Stomach (tissue), 9 donors: Measurements from ENCODE around the gene PDCD2L. TPM values are rescaled to one million over a fixed set of nuclear protein-coding genes. Genes with fewer than 3 reads are reported as not detected.

Experiments
- DNase-seq, 2 donors: peaks; one replicate each; pipeline versions ENCODE4 v3.0.0 to v3.0.0-alpha.2; 2013 to 2019
- H3K27ac ChIP-seq, 5 donors: fragments of 200-600 bp in 4 of 5; sonication (generic) in 4 of 5; one replicate each; pipeline ENCODE4 v1.5.1; 2013 to 2019; ENCODE audit warnings: mild to moderate bottlenecking in 1 of 5, moderate library complexity in 1 of 5
- H3K27me3 ChIP-seq, 3 donors: fragments of 200-600 bp; sonication (generic); one replicate each; pipeline ENCODE4 v1.5.1; 2017 to 2019; ENCODE audit warnings: mixed run types in 1 of 3
- H3K36me3 ChIP-seq, 4 donors: fragments of 200-600 bp; sonication (generic); 1 replicate in 3 of 4; 2 replicates in 1 of 4; pipeline ENCODE4 v1.5.1; 2016 to 2019
- H3K4me1 ChIP-seq, 4 donors: fragments of 200-600 bp; sonication (generic); one replicate each; pipeline ENCODE4 v1.5.1; 2016 to 2019
- H3K4me3 ChIP-seq, 4 donors: fragments of 200-600 bp; sonication (generic) in 3 of 4; one replicate each; pipeline ENCODE4 v1.5.1; 2016 to 2019; ENCODE audit warnings: mild to moderate bottlenecking in 1 of 4
- H3K9me3 ChIP-seq, 4 donors: fragments of 200-600 bp; sonication (generic); one replicate each; pipeline ENCODE4 v1.5.1; 2016 to 2019
- EP300 ChIP-seq: sonication (generic); formaldehyde crosslinking; IDR thresholded peaks from one replicate; pipeline ENCODE4 v1.6.1; 2017; ENCODE audit warnings: antibody characterized with exemption
- POLR2A ChIP-seq, 4 donors: fragments of 450-650 bp; IDR thresholded peaks; one replicate each; pipeline ENCODE4 v1.6.1; 2016; ENCODE audit warnings: antibody characterized with exemption in 4 of 4, control low read depth in 2 of 4, mild to moderate bottlenecking in 1 of 4, moderate library complexity in 1 of 4
- POLR2AphosphoS5 ChIP-seq, 3 donors: sonication (generic); formaldehyde crosslinking; IDR thresholded peaks; one replicate each; pipeline ENCODE4 v1.6.1; 2016; ENCODE audit warnings: antibody characterized with exemption in 3 of 3
- WGBS, 5 donors: extraction: QIAGEN DNeasy Blood & Tissue Kit in 3 of 5; methylation state at CpG; one replicate each; pipeline versions ENCODE4 v1.1.5 to v1.1.7; 2013 to 2018; 5-methylcytosine and 5-hydroxymethylcytosine counted together
- intact Hi-C: fragments of 100-400 bp; cut with DNase I; formaldehyde crosslinking; loops from one replicate; pipeline ENCODE4 v1.15.1; 2023; ENCODE audit warnings: low total_unique reads
- polyA plus RNA-seq, 3 donors: library from polyadenylated mRNA; stranded (reverse); fragments of 200-250 nt; gene quantifications; one replicate each; pipeline ENCODE4 v1.2.3, GENCODE V29; 2013
- total RNA-seq, 5 donors: library from RNA; depleted of rRNA; stranded (reverse); fragments of >200 nt; gene quantifications; one replicate each; pipeline versions ENCODE4 v1.1.0 to v1.2.3, GENCODE V29; 2014 to 2016
- TF ChIP-seq, protein P1 (sequence below), 7 experiments: fragments of 450-650 bp in 4 of 7; fragments of 200-600 bp in 3 of 7; sonication (generic) in 3 of 7; IDR thresholded peaks; one replicate each; pipeline ENCODE4 v1.5.1; 2016 to 2019; ENCODE audit warnings: antibody characterized with exemption in 7 of 7, control low read depth in 2 of 7, mild to moderate bottlenecking in 1 of 7
- donor health status: healthy with polysubstance abuse.
- donor health status: Bipolar disorder and iron deficiency.
- donor health status: healthy.

The PDCD2L gene
- total and polyA plus RNA-seq, 8 donors, result 4.6 to 33.5 (median 10.6) TPM

DNA sequence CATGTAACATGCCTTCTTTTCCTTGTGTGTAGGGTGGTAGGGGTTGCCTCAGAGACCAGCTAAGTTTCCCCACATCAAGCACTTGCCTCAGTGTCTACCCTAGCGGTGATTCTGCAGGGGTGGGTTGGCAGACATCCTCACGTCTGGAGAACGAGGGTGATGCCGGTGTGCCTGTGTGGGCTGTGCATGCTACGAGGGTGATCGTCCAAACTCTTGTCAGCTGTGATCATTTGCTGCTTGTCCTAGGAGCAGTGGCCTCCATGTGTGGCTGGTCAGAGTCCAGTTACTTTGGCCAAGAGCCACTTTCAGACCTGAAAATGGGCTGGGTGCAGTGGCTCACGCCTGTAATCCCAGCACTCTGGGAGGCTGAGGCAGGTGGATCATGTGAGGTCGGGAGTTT, 34.1 kb upstream of the PDCD2L start:
- H3K27me3 ChIP-seq, result no peaks in the 10 kb centered on the region
- peaks cover 37 to 87% (median 85%) of the 10 kb centered on the region in 4 donors for H3K36me3 ChIP-seq
- intact Hi-C loops, result no loop called here
- H3K9me3 ChIP-seq, result no peaks in the 10 kb centered on the region
- no peak overlapping the region for H3K4me3 ChIP-seq
- WGBS, 5 donors, result 66 to 81% (median 74%) methylated on average over 8 of the region's 8 CpGs
- H3K4me1 ChIP-seq, result peaks cover 14 to 55% (median 43%) of the 10 kb centered on the region in 4 donors
- TF ChIP-seq, protein P1, sequence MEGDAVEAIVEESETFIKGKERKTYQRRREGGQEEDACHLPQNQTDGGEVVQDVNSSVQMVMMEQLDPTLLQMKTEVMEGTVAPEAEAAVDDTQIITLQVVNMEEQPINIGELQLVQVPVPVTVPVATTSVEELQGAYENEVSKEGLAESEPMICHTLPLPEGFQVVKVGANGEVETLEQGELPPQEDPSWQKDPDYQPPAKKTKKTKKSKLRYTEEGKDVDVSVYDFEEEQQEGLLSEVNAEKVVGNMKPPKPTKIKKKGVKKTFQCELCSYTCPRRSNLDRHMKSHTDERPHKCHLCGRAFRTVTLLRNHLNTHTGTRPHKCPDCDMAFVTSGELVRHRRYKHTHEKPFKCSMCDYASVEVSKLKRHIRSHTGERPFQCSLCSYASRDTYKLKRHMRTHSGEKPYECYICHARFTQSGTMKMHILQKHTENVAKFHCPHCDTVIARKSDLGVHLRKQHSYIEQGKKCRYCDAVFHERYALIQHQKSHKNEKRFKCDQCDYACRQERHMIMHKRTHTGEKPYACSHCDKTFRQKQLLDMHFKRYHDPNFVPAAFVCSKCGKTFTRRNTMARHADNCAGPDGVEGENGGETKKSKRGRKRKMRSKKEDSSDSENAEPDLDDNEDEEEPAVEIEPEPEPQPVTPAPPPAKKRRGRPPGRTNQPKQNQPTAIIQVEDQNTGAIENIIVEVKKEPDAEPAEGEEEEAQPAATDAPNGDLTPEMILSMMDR (IDR thresholded peaks at IDR 0.05), result no peak
- TF ChIP-seq POLR2AphosphoS5 (IDR thresholded peaks at IDR 0.05) (no peak), POLR2A (IDR thresholded peaks at IDR 0.05) (no peak), EP300 (no peak)
- H3K27ac ChIP-seq, result no peak overlapping the region
- no peak for DNase-seq

DNA sequence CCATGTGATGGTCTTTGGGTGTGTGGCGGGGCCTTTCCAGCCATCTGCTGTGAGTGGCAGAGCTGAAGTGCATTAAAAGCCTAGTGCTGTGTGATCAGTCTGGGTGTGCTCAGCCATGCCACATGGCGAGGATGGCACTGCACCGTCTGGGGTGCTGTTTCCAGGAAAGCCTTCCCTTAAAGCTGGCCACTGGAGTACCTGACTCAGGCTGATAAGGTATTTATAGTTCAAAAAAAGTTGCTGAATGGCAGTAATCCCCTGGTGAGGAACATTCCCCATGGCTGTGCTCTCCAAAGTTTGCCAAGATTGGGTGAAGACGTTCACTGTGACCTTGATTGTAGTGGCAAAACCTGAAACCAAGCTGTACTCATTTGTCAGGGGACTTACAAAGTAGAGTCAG, 33.2 kb upstream of the PDCD2L start:
- 69 to 81% (median 74%) methylated on average over 4 of the region's 4 CpGs for WGBS, 5 donors
- no peak overlapping the region for H3K4me3 ChIP-seq
- no peaks in the 10 kb centered on the region for H3K27me3 ChIP-seq
- no peak overlapping the region for H3K27ac ChIP-seq
- no peak for DNase-seq
- H3K9me3 ChIP-seq, result no peaks in the 10 kb centered on the region
- TF ChIP-seq EP300, result no peak
- TF ChIP-seq POLR2AphosphoS5 (IDR thresholded peaks at IDR 0.05), result no peak
- TF ChIP-seq POLR2A (IDR thresholded peaks at IDR 0.05), result no peak
- TF ChIP-seq, protein P1 (IDR thresholded peaks at IDR 0.05), result no peak
- intact Hi-C loops, result no loop called here
- H3K4me1 ChIP-seq, result peaks cover 11 to 50% (median 35%) of the 10 kb centered on the region in 4 donors
- H3K36me3 ChIP-seq, result peaks cover 44 to 96% (median 93%) of the 10 kb centered on the region in 4 donors

DNA sequence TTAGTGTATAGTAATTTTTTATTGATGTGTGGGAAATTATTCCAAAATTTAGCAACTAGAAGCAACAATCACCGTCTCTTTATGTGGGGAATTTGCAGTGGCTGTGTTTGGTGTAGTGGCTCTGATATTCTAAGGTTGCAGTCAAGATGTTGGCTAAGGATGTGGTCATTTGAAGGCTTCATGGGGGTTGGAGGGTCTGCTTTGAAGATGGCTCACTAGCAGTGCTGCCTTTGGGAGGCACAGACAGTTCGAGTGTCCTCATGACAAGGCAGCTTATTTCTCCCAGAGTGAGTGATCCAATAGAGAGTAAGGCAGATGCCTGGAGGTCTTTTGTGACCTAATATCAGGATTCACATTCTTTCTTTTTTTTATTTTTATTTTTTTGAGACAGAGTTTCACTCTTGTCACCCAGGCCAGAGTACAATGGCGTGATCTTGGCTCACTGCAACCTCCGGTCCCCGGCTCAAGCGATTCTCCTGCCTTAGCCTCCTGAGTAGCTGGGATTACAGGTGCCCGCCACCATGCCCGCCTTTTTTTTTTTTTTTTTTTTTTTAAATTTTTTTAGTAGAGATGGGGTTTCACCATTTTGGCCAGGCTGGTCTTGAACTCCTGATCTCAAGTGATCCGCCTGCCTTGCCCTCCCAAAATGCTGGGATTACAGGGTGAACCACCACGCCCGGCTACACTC, 30.5 kb upstream of the PDCD2L start:
- Histone ChIP-seq H3K27ac (no peak overlapping the region), H3K27me3 (no peaks in the 10 kb centered on the region), H3K9me3 (no peaks in the 10 kb centered on the region), H3K36me3 (peaks cover 58 to 98% (median 98%) of the 10 kb centered on the region in 4 donors), H3K4me1 (peaks cover 0 to 24% (median 11%) of the 10 kb centered on the region in 4 donors), H3K4me3 (no peak overlapping the region)
- DNase-seq, result no peak
- TF ChIP-seq EP300 (no peak), POLR2AphosphoS5 (IDR thresholded peaks at IDR 0.05) (no peak), POLR2A (IDR thresholded peaks at IDR 0.05) (no peak)
- TF ChIP-seq, protein P1 (IDR thresholded peaks at IDR 0.05), result no peak
- 89 to 98% (median 96%) methylated on average over 11 of the region's 11 CpGs for WGBS, 5 donors
- intact Hi-C loops, result no loop called here

DNA sequence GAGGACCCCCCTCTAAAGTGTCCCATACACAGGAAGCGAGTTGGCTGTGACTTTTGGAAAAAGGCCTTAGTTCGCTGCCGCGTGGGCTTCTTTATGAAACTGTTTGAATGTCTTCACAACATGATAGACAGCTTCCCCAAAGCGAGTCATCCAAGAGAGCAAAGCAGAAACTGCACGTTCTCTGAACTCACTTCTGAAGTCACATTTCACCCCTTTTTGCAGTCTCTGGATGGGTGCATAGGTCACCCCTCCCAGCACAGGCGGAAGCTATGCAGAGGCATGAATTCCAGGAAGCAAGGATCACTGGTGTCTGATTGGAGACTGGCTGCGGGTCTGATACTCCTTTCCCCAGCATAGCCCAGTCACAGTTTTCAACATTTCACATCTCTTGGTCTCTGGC, 28.6 kb upstream of the PDCD2L start:
- WGBS, 5 donors, result 82 to 90% (median 88%) methylated on average over 8 of the region's 8 CpGs
- Histone ChIP-seq H3K4me1 (peaks cover 0 to 6% (median 0%) of the 10 kb centered on the region in 4 donors), H3K36me3 (peaks cover 59 to 98% (median 98%) of the 10 kb centered on the region in 4 donors), H3K27me3 (no peaks in the 10 kb centered on the region), H3K27ac (no peak overlapping the region), H3K9me3 (no peaks in the 10 kb centered on the region), H3K4me3 (no peak overlapping the region)
- DNase-seq, result no peak
- TF ChIP-seq, protein P1 (IDR thresholded peaks at IDR 0.05), result no peak
- TF ChIP-seq POLR2AphosphoS5 (IDR thresholded peaks at IDR 0.05), result no peak
- TF ChIP-seq POLR2A (IDR thresholded peaks at IDR 0.05), result no peak
- TF ChIP-seq EP300, result no peak
- intact Hi-C loops, result no loop called here
